HS-5 (cell line): ENCODE measurements around the gene NLGN4X.

Experiments
- DNase-seq: peaks from one replicate; pipeline ENCODE4 v3.0.0-alpha.2; 2012; ENCODE audit warnings: low read depth

Gene NLGN4X

GRCh38 chrX:6228720-6229119 lies at the start of gene NLGN4X:
NLGN4X (minus strand) TSS chrX:6228867; CDS start chrX:6151466, 77,401 bp downstream.
- DNase-seq: no peak

DNA sequence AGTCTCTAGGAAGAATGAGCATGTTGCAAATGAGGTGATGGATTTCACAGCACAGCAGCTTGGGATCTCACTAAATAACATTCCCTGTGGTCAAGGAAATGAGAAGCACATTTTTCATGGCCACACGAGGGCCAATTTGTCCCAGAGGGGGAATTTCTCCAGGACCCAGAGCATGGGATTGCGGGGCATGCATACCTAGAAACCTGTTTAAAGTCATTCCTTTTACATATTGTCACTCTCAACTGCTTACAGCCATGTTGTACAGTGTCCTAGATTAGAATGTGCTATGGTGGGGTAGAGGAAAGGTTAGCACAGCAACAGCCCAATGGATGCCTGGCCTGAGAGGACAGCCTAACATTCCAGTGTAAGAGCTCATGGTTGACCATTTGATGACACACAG lies 37.4 kb upstream of the NLGN4X start:
- no peak for DNase-seq

DNA sequence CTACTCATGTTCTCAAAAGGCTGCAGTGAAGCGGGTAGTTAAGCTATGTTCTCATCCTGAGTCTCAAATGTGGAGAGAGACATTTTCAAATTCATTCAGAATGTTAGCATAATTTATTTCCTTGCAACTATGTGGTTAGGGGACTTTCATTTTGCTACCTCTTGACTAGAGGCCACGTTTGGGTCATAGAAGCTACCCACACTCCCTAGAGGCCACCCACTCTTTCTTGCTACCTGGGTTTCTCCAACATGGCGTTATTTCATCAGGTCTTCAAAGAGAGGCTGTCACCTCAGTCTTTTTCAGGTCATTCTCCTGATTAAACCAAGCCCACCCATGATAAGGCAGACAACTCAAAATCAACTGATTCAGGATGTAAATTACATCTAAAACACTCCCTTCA lies 34.3 kb upstream of the NLGN4X start:
- DNase-seq: no peak

- DNase-seq: no peak
These were observed 28.4 kb upstream of the NLGN4X start for GRCh38 chrX:6257025-6257424.

- no peak for DNase-seq
These were observed 16.0 kb upstream of the NLGN4X start for GRCh38 chrX:6244666-6245065.

GRCh38 chrX:6238576-6238975 lies 9.9 kb upstream of the NLGN4X start:
- no peak for DNase-seq

- DNase-seq: no peak
These were observed 732 bp downstream of the NLGN4X start for GRCh38 chrX:6227935-6228334.

DNA sequence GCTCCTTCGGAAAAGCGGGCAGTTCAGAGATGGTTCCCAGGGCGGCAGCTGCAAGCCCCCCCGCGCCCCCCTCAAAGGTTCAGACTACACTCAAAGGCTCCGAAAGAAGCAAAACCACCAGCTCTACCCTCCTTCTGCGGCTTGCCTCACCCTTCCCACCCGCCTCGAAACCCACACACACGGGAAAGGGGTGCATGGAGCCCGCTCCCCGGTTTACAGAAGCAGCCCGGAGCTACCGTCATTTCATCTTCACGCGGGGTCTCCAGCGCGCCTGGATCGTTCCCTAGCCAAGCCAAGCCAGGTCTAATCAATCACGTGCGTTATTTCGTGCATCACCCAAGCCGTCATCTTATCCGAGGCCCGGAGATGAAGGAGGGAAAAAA lies 1.2 kb downstream of the NLGN4X start:
- DNase-seq: no peak

DNA sequence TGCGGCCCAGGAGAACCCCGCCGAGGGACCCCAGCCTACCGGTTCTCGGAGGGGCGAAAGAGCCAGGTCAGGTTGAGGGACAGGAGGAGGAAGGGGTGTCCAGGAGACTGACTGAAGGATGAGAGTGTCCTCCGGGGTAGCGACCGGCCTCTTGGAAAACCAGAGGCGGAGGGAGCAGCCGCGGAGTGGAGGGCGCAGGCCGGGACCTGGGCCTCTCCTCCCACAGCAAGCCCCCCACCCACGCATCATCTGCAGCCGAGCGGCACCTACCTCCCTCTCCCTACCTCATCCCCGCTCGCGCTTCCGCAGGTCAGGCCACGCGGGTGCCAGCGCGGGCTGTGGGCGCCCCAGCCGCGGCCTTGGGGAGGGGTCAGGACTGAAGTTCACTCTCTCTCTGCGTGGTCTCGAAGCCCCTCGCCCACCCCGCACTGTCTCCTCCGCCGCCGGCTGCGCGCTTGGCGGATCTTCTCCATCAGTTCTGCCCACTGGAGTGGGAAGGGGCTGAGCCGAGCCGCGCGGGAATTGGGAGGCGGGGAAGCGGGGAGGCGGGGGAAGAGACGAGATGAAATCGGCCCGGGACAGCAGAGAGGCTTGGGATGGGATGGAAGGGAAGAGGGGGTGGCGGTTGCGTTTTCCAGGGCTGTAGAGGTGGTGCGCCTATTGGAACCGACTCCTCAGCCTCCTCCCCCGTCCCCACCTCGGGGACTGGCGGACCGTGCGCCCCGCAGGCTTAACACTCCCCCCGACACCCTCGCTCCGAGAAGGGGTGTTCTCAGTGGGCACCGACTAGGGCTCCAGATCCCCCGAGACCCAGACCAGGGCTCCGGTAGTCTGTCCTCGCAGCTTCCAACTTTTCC lies 1.8 kb downstream of the NLGN4X start:
- no peak for DNase-seq

- DNase-seq: no peak
These were observed 2.6 kb downstream of the NLGN4X start for GRCh38 chrX:6225911-6226595.

DNA sequence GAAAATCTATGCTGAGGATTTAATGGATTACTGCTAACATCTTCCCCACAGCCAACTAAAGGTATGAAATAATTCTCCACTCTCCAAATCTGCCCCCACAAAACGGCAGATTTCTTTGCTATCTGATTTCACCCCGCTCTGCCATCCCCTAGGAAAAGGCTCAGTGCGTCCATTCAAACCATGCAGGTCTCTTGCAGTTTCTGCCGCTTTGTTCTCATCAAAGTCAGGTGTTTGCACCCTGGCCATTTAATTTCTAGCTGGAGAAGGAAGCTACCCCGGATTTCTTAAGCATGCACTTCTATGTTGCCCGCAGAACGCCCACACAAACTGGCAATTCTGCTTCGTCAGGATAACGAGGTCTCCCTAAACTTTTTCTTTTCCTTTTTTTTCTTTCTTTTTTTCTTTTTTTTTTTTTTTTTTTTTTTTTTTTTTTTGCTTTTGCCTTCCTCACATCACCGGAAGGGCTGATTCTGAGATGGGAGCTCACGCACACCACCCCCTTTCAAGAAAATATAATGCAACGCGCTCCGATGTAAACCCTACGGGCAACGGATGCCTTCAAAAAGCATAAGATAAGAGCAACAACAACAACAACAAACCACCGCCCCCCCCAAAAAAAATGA lies 3.3 kb downstream of the NLGN4X start:
- DNase-seq: no peak

GRCh38 chrX:6223516-6223915 lies 5.2 kb downstream of the NLGN4X start:
- no peak for DNase-seq

- DNase-seq: no peak
These were observed 18.4 kb downstream of the NLGN4X start for GRCh38 chrX:6210230-6210629.

GRCh38 chrX:6203462-6204215 lies 25.0 kb downstream of the NLGN4X start:
- DNase-seq: no peak

- no peak for DNase-seq
These were observed 29.2 kb downstream of the NLGN4X start for GRCh38 chrX:6199486-6199885.

DNA sequence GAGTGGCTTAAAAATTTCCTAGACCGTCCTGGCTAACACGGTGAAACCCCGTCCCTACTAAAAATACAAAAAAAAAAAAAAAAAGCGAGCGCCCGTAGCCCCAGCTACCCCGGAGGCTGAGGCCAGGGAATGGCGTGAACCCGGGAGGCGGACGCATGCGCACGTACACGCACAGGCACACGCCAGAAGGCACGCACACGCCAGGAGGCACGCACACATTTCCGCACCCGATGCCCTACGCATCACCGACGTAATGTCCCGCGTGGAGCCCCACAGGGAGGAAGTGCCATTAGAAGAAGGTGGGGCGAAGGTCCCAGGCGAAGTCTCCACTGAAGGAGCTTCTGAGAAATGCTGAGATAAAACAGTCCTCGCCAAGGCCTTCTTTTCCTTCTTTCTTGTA lies 41.4 kb downstream of the NLGN4X start:
- DNase-seq: no peak

GRCh38 chrX:6184900-6185515 lies 43.7 kb downstream of the NLGN4X start:
- no peak for DNase-seq

DNA sequence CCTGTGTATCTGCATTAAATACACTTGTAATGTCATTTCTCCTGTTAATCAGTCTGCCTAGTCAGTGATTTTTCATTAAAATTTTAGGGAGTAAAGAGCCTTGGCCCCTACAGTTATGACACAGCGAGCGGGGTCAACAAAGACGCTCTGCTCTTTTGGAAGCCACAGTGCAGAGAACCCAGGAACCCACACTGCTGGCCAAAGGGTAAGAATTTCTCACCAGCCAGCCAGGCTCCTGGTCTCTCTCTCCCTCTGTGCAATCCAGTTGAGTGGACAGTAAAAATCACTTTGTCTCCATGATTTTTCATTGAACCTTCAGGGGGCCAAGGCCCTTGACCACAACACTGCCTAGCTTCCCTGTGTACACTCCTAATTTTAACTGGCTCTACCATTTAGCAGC lies 52.8 kb downstream of the NLGN4X start:
- DNase-seq: no peak

DNA sequence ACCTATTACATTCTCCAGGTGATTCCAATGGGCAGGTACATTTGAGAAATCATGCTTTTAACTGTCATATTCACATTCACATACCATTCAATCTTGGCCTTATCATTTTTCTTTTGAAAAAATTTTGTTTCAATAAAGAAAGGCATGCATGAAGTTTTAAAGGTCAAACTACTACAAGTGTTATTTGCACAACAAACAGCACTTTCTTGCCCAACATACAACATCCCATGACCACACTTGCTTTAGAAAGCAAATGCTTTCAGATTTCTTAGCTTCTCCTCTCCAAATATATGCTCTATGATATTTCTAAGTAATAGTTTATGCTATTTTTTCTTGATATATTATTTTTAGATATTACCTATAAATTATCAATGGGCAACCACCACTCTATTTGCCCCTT lies 58.2 kb downstream of the NLGN4X start:
- no peak for DNase-seq

GRCh38 chrX:6169407-6169806 lies 59.3 kb downstream of the NLGN4X start:
- DNase-seq: no peak

- no peak for DNase-seq
These were observed 64.9 kb downstream of the NLGN4X start for GRCh38 chrX:6163721-6164120.

DNA sequence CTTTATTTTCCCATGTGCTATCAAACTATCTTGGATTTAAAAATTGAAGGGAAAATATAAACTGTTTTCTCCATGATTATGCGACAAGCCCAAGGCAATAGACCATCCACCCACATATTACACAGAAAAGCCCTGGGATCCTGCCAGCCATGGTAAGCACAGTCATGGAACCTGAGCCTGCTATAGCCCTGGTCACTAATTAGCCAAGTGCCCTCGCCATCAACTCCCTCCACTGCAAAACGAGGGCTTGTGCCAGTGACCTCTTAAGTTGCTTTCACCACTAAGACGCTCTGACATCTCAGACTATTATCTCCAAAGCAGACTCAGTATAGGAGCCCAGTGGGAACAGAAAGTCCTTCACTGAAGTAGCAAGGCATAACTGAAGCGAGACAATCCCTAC lies 69.2 kb downstream of the NLGN4X start:
- no peak for DNase-seq
